ENCODE data around the gene FNTB.

FNTB gene

DNA sequence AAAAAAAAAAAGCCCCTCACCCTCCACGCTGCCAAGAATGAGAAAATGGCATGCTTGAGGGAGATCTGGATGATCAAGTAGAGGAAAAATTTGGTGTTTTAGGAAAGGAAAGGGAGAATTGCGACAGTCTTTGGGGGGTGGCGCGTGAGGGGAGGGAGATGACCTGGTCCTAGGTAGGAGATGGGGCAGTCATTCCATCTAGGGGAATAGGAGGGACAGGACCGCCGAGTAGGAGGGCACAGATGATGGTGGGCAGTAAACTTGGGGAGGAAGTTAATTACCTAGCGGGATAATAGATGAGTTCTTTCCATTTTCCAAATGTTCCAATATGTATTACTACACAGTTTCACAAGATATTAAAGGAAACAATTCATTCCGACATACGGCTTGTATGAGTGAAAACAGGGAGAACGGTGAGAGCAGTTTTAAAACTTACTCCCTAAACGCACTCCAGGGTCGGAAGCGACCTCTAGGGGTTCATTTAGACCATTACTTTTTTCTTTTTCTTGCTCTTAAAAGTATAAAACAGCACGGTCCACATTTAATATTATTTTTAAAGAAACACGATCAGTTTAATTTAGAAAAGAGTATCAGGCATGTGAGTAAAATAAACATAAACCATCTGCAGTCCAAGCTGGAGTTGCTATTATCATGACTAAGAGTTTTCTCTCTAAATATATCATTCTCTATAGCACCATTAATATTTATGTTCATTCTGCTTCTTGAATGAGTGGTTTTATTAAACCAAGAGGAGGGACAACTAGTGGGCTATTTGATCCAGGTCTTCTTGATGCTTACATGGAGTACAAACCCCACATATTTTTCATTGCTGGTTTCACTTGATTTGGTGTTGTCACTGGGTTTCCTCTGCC lies 3.0 kb upstream of the FNTB start:
- DNase-seq: peak; percentile 64

DNA sequence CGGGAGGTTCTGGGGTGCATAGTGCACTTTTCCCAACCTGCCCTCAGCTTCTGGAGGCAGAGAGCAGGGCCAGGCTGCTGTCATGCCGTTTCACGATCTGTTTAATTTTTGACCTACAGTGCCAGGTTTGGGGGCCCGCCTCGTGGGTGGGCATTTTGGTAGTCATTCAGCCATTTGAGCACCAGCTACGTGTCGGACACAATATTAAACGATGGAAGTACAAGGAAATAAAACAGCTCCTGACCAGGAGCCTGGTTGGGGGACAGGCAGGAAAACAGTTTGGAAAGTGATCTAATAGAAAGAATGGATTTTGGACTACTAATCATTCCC lies 708 bp downstream of the FNTB start:
- DNase-seq: no peak

DNA sequence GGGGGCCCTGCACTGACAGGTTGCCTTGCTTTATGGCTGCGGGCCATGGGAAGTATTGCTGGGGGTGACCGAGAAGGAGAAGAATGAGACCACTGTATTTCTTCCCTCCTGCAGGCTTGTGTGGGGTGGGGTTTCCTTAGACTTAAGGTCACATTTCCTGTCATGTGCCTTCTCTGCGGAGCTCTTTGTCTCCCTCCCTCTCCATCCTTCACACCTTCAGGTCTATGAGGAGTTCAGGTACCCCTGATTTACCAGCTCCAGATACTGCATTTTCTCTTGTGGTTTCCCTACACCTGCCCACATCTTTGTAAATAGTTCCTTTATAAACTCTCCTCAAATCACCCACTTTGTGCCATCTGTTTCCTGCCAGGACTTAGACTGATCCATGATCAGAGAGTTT lies 3.6 kb downstream of the FNTB start:
- DNase-seq: no peak

DNA sequence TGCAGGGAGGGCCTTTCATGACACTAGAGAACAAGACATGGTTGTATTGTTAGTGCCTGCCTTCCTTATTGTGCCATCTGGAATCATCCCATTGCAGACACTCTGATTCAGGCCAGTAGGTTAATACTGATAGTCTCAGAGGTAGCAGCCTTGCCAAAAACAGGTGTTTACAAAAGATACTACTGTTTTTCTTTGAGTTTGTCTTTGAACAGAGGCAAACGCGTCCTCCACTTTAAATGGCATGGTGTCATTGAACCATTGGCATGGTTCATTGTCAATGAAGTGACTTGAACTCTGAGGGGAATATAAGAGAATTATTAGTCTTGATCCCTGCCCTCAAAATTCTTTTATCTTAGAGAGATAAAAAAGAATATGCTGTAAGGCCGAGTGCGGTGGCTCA lies 4.2 kb downstream of the FNTB start:
- no peak for DNase-seq

DNA sequence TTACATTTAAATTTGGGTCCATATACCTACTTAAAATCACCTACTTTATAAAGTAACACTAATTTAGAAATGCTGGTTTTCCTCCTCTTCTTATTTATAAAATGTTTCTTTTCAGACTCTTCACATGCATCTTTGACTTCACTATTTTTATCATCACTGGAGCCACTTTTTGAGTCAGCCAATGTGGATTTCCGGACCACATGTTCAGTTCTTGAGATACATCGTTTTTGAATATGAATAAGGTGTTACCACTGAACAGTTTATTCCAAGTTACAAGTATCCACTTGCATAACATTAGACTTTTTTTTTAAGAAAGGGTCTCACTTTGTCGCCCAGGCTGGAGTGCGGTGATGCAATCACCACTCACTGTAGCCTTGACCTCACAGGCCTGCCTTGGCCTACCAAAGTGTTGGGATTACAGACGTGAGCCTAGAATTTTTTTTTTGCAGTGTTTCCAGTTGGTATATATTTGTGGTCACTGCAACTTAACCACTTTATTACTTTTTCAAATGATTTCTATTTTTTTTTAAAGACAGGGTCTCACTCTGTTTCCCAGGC lies 5.7 kb downstream of the FNTB start:
- no peak for DNase-seq

DNA sequence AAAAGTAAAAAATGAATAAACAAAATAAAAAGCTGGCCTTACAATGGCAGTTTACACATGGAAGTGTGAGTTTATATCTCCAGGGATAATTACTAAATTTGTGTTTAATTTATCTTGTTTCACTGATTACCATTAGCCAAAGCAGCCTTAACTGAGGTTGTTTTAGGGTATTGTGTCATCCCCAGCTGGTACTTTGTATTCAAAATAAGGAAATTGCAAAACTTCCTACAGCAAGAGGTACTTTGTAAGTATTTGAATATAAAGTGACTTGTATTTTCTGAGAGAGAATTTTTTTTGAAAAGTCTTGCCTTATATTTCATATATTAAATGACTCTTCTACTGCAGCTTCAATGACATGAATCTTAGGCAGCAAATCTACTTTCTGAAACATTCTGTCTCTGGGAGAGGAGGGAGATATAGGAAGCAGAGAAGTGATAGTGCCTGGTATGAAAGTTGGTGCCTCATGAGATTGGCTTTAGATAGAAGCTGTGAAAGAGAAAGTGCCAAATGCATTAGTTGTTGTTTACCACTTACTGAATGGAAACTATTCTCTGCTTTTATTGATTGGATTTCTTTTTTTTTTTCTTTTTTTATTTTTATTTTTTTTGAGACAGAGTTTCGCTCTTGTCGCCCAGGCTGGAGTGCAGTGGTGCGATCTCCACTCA lies 6.7 kb downstream of the FNTB start:
- DNase-seq: no peak

DNA sequence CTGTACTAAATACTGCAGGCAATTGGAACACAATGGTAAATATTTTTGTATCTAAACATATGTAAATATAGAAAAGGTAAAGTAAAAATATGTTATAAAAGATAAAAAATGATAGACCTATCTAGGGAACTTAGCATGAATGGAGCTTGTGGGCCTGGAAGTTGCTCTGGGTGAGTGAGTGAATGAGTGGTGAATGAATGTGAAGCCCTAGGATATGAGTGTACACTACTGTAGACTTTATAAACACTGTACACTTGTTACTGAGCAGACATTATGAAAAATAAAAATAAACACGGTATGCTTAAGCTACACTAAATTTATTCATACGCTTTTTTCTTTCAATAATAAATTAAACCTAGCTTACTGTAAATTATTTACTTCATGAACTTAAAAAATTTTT lies 7.8 kb downstream of the FNTB start:
- DNase-seq: no peak

DNA sequence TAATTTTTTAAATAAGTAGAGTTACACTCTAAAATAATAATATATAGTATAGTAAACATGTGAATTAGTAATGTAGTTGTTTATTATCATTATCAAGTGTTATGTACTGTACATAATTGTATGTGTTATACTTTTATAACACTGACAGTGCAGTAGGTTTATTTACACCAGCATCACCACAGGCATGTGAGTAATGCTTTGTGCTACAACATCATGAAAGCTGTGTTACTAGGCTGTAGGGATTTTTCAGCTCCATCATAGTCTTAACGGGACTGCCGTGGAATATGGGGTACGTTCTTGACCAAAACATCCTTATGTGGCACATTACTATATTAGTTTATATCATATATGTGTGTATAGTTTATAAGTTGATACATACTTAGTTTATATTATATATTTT lies 8.6 kb downstream of the FNTB start:
- no peak for DNase-seq

DNA sequence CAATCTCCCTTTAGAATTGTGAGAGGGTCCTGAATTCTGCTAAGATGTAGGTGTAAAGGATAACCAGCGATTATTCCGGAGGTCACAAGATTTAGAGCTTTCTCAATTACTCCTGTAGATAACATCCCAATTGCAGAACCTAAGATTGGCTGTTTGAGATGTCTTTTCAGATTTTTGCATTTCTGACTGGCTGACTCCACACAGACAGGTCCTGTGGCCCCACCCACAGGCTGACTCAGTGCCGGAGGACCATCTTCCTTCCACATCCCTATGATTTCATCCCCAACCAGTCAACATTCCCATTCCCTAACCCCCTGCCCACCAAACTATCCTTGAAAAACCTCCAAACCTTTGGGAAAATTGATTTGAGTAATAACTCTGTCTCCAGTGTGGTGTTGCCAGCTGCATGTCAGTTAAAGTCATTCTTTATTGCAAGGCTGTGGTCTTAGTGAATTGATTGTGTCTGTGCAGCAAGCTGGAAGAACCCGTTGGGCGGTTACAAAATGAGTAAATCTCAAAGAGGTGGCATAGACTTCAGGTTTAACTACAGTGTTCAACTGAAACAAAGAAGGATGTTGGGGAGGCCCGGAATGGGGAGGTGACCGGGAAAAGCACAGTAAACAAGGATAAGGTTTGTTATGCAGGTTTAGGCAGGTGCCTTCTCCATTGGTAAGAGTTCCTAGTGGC lies 10.6 kb downstream of the FNTB start:
- no peak for DNase-seq

DNA sequence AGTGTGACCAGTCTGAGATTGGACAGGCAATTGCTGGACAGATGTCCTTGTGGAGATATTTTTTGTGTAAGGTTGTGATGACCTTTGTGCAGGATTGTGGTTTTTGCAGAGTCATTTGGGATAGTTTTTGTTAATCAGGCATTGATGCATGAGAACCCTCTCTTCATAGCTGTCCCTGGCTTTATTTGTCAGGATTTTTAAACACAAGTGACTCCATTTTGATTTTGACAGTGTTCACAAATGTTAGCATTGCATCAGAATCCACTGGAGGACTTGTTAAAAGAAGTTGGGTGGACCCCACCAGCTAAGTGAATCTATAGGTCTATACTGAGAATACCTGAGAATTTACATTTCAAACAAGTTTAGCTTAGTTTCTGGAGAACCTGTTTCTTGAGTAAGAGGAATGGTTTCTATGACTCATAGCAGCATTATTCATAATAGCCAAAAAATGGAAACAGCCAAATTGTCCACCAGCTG lies 11.8 kb downstream of the FNTB start:
- DNase-seq: peak; percentile 30

DNA sequence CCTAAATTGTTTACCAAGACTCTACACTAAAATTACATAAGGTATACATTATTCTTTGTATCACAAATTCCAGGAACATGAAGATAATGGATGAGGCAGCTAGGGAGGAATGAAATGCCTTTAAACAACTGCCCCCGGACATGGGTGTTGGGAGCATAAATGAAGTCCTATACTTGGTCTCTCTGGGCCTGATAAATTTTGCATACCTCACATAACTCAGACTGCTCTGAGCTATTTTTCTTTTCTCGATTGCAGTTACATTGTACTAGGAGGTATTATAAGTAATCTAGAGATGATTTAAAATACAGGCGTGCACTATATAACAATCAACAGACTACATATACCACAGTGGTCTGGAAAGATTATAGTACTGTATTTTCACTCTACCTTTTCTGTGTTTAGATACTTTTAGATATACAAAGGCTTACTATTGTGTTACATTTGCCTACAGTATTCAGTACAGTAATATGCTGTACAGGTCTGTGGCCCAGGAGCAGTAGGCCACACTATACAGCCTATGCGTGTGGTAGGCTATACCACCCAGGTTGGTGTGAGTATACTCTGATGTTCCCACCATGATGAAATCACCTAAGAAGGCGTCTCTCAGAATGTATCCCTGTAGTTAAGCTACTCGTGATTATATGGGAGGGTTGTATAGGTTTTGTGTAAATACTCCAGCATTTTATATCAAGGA lies 14.3 kb downstream of the FNTB start:
- peak; percentile 86 for DNase-seq

DNA sequence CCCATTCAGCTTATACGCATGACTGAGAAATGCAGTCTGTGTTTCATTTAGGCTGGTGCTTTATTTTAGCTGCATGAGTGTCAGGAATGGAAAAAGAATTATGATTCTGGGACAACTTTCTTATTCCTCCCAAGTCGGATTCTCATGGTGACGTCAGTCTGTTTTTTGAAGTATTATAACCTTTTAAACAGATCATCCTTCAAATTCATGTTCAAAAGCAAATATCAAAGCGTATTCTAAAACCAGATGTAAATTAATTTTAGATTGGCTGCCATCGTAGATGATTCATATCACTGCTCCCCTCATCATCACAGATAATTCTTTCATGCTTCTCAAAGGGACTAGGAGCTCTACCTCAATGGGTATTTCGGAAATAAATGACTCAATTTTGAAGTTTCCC lies 15.0 kb downstream of the FNTB start:
- no peak for DNase-seq

DNA sequence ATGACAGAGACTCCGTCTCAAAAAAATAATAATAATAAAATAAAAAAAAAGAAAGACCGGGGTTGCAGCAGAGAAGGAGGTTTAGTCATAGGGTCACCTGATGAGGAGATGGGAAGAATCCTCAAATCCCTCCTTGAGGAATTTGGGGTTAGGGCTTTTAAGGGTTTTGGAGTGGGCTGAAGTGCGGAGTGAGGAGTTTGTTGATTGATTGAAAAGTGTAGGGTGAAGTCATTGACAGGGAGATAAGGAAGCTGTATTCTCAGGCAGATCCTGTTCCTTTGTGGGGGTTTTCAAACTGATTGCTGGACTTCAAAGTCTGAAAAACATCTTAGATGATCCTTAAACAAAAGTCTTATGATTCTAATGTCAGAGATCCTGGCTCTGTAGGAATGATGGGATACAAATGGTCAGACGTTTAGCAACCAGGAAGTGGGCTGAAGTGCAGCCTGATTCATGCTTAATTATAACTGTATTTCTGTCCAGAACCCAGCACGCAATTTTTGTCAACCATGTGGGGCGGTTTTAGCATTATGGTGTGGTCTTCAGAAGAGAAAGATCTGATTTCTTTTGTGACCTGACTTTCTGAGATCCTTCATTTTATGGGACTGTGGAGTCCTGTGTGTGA lies 16.0 kb downstream of the FNTB start:
- DNase-seq: peak; percentile 63

DNA sequence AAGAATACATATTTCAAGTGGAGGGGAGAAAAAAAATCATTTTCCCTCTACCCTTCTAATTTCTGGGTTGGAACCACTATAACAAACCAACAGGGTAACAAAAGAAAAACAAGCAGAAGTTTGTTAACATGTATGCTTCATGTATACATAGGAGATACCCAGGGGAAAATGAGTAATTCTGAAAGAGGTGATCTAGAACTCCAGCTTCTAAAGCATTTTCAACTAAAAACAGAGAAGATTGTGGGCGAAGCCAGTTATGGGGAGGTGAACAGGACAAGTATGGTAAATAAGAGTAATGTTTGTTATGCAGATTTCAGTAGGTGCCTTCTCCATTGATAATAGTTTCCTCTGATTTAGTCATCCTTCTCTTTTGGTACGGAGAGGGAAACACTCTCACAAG lies 16.7 kb downstream of the FNTB start:
- DNase-seq: no peak

DNA sequence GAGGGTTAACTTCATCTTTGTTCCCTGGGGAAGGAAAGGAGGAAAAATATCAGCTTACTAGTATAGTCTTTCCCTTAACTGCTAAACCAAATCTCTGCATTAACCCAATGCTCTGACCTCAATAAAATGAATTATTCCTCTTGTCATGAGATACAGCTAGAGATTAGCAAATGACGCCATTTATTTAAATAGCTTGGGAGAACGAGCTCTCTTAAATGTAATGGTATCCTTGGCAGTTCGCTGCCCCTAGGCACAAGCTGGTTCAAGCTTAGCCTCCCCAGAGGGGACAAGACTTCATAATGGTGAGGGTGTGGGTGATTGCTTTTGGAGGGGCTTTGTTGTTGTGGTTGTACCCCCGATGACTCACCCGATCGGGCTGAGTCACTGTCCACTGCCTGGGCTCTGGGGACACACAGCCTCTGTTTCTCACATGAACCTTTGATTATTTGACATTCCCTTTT lies 19.6 kb downstream of the FNTB start:
- peak; percentile 35 for DNase-seq

DNA sequence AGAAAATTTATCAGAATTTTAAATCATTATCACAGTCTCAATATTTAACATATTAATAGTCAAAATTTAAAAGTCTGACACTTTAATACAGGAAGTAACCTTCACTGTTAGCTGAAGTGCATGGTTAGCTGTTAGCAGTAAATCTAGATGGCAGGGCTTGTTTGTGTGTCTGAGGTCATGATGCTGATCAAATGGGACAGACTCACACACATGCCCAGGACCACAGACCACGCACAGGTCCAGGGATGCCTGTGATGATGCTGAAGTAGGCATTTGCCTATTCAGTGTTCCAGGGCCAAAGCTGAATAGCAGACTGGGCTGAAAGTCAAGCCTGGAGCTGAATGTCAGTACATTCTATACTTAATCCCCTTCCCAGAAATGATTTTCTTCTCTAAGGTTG lies 20.5 kb downstream of the FNTB start:
- DNase-seq: no peak

DNA sequence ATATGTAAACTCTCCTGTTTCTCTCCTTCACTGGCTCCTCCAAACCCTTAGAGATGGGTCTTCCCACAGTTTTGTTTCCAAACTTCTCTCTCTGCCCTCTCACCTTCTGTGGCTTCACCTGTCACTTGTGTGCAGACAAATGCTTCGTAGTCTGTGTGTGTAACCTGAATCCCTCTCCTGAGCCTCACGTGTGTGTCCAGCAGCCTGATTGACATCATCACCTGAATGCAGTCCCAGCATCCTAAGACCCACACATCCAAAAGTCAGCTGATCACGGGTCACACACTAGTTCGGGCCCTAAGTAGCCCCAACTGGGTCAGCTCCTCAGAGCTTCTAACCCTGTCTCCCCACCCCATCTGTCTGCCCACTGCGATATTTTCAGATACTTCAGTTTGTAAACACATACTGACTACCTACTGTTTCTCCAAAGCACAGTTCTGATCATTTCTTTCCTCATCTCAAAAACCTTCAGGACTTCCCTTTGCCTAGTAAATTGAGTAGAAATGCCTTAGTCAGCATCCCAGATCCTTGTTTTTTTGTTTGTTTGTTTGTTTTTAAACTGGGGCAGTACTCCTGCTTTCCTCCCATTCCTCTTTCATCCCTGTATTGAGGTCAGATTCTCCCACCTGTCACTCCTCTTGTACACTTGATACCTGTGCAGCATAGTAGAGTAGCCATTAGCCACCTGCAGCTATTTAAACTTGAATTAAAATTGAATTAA lies 23.7 kb downstream of the FNTB start:
- no peak for DNase-seq

DNA sequence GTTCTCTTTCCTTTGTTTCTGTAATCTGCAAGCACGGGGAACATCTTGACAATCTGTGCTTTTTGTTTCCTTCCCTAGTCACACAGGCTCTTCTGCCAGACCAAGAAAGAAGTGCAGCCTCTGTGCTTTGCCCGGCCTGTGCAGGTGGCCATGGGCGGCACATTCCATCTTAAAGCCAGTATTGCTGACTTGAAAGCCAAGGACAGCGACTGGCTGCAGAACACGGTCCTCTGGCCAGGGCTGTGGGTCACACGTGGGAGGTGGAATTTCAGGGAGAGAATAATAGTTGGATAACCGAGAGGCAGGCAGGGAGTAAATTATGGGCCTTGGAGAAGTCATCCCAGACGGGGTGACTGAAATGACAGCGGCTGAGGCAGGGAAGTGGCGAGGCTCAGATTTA lies 24.8 kb downstream of the FNTB start:
- no peak for DNase-seq

DNA sequence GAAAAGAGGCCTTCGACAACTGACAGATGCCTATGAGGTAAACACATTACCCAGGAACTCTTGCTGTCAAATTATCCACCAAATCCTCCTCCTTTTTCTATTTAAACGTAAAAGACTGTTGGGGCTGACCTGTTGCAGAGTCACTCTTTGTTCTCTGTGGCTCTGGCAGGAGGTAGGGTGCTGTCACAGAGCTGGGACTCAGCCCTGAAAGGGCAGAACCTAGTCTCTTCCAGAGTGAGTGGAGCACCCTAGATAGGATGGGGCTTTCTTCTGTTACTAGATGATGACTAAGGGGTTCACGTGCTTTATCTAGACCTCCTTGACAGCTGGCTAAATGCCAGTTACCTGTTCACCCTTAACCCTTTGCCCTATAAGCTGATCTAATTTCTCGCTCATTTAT lies 25.7 kb downstream of the FNTB start:
- no peak for DNase-seq

DNA sequence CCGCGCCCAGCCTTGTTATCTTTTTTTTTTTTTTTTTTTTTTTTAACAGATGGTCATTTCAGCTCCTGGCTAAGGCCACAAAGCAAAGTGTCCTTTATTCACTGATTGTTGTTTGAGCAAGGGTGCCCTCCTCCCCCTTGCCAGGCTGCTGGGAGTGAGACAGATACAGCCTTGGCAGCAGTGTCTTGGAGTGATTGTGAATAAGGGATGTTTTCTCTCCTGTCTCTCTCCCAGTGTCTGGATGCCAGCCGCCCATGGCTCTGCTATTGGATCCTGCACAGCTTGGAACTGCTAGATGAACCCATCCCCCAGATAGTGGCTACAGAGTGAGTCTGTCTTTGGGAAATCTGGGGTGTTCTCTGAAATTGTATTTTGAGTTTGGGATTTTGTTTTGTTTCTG lies 28.7 kb downstream of the FNTB start:
- no peak for DNase-seq

DNA sequence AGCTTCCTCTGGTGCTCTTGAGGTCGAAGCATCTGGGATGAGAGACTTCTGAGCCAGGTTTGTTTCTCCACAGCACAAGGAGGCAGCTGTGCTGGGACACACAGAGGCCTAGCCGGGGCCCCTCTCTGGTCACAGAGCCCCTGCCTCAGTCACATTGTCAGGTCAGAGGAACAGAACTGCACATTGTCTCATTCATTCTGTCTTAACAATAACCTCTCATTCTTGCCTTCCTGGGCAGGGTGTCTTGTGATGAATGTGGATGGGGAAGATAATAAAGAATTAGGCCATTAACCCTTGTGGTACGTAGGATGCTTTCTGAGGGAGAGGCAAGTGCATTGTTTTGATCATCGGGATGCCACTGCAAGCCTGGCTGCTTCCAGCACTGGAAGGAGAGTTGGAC lies 29.8 kb downstream of the FNTB start:
- DNase-seq: no peak
